Neural progenitor cell (in vitro differentiated cells): ENCODE results near the gene CPA3. TPM values are rescaled to one million over a fixed set of nuclear protein-coding genes. Genes with fewer than 3 reads are reported as not detected.
A peak's percentile ranks its signal among the peaks of the same experiment; 100 is the strongest.

Experiments used
- DNase-seq: peaks from one replicate; pipeline ENCODE4 v3.0.0-alpha.2; 2016; ENCODE audit warnings: low spot score
- H2AFZ ChIP-seq: fragments of 200-600 bp; sonication (generic); replicated peaks from 2 replicates; pipeline ENCODE4 v1.6.1; 2016; ENCODE audit warnings: antibody characterized with exemption
- H3F3A ChIP-seq: fragments of 200-600 bp; sonication (generic); 2 replicates; pipeline ENCODE4 v1.6.1; 2016; ENCODE audit warnings: antibody characterized with exemption, low read depth
- H3K27ac ChIP-seq: fragments of 200-600 bp; sonication (generic); 2 replicates; pipeline ENCODE4 v1.5.1; 2016; ENCODE audit warnings: mild to moderate bottlenecking
- H3K27me3 ChIP-seq: fragments of 200-600 bp; sonication (generic); 2 replicates; pipeline ENCODE4 v1.6.1; 2016; ENCODE audit warnings: mild to moderate bottlenecking, moderate library complexity
- H3K36me3 ChIP-seq: fragments of 200-600 bp; sonication (generic); 2 replicates; pipeline ENCODE4 v1.5.1; 2016
- H3K4me1 ChIP-seq: fragments of 200-600 bp; sonication (generic); 2 replicates; pipeline ENCODE4 v1.6.1; 2016; ENCODE audit warnings: mixed run types
- H3K4me2 ChIP-seq: fragments of 200-600 bp; sonication (generic); 2 replicates; pipeline ENCODE4 v1.6.1; 2016
- H3K4me3 ChIP-seq: fragments of 200-600 bp; sonication (generic); 2 replicates; pipeline ENCODE4 v1.5.1; 2016
- H3K79me2 ChIP-seq: fragments of 200-600 bp; sonication (generic); 2 replicates; pipeline ENCODE4 v1.6.1; 2016; ENCODE audit warnings: low read depth
- H3K9ac ChIP-seq: fragments of 200-600 bp; sonication (generic); 2 replicates; pipeline ENCODE4 v1.6.1; 2016
- H3K9me3 ChIP-seq: fragments of 200-600 bp; sonication (generic); 2 replicates; pipeline ENCODE4 v1.5.1; 2016; ENCODE audit warnings: low read depth
- H4K20me1 ChIP-seq: fragments of 200-600 bp; sonication (generic); 2 replicates; pipeline ENCODE4 v1.6.1; 2016; ENCODE audit warnings: low read depth
- H3K27ac Mint-ChIP-seq: 3 replicates; pipeline ENCODE4 v1.8.0; 2021; ENCODE audit warnings: mixed read lengths
- H3K27me3 Mint-ChIP-seq: 2 replicates; pipeline ENCODE4 v1.8.0; 2022; ENCODE audit warnings: low read depth, mild to moderate bottlenecking, inconsistent platforms, moderate library complexity, mixed read lengths; ENCODE audit not compliant: insufficient read depth
- H3K36me3 Mint-ChIP-seq: 3 replicates; pipeline ENCODE4 v1.8.0; 2021; ENCODE audit warnings: mixed read lengths
- H3K4me1 Mint-ChIP-seq: 3 replicates; pipeline ENCODE4 v1.8.0; 2021; ENCODE audit warnings: mixed read lengths
- H3K4me3 Mint-ChIP-seq: 3 replicates; pipeline ENCODE4 v1.8.0; 2021; ENCODE audit warnings: mild to moderate bottlenecking, moderate library complexity, mixed read lengths
- H3K9me3 Mint-ChIP-seq: 3 replicates; pipeline ENCODE4 v1.8.0; 2020; ENCODE audit warnings: mixed read lengths
- EZH2 ChIP-seq: fragments of 200-600 bp; sonication (generic); IDR thresholded peaks from 2 replicates; pipeline ENCODE4 v1.6.1; 2017; ENCODE audit warnings: antibody characterized with exemption, mild to moderate bottlenecking, moderate library complexity
- EZH2phosphoT487 ChIP-seq: fragments of 200-600 bp; sonication (generic); IDR thresholded peaks from 2 replicates; pipeline ENCODE4 v1.6.1; 2017; ENCODE audit warnings: antibody characterized with exemption
- total RNA-seq: library from RNA; depleted of rRNA; stranded (reverse); fragments of >200 nt; gene quantifications from 2 replicates; pipeline ENCODE4 v1.2.3, GENCODE V29; 2015; ENCODE audit warnings: low replicate concordance
- TF ChIP-seq, protein P1 (sequence below): fragments of 200-600 bp; sonication (generic); IDR thresholded peaks from 2 replicates; pipeline ENCODE4 v1.5.1; 2017; ENCODE audit warnings: antibody characterized with exemption, mild to moderate bottlenecking

Gene CPA3
- total RNA-seq, 1 donor from 2014 or later: not detected

DNA sequence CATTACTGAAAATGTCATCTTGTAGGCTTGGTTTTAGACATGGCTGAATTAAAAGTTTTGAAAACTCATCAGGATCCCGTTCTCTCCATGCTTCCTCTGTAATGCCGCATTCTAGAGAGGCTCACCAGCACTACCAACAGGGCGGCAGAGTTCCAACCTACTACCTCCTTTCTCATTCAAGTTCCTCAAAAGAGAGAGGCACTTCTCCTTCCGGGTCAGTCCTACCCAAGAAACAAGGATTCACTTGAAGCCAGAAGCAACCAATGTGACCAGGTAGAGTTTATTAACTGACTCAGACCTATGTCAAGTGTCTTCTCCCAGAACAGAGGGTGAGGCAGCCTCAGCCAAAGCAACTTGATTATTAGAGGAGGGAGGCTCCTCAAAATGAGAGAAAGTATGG is 66.5 kb downstream of the CPA3 start:
- TF ChIP-seq, protein P1, sequence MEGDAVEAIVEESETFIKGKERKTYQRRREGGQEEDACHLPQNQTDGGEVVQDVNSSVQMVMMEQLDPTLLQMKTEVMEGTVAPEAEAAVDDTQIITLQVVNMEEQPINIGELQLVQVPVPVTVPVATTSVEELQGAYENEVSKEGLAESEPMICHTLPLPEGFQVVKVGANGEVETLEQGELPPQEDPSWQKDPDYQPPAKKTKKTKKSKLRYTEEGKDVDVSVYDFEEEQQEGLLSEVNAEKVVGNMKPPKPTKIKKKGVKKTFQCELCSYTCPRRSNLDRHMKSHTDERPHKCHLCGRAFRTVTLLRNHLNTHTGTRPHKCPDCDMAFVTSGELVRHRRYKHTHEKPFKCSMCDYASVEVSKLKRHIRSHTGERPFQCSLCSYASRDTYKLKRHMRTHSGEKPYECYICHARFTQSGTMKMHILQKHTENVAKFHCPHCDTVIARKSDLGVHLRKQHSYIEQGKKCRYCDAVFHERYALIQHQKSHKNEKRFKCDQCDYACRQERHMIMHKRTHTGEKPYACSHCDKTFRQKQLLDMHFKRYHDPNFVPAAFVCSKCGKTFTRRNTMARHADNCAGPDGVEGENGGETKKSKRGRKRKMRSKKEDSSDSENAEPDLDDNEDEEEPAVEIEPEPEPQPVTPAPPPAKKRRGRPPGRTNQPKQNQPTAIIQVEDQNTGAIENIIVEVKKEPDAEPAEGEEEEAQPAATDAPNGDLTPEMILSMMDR: no peak
- TF ChIP-seq EZH2phosphoT487 (no peak), EZH2 (no peak)
- no peaks in the 10 kb centered on the region for H3K27me3 Mint-ChIP-seq
- H3K79me2 ChIP-seq: no peaks in the 10 kb centered on the region
- H3K4me3 ChIP-seq: no peak overlapping the region
- H3K27ac Mint-ChIP-seq: no peak overlapping the region
- DNase-seq: no peak
- no peaks in the 10 kb centered on the region for H3F3A ChIP-seq
- no peak overlapping the region for H2AFZ ChIP-seq
- no peak overlapping the region for H3K4me3 Mint-ChIP-seq
- H3K36me3 ChIP-seq: no peaks in the 10 kb centered on the region
- no peaks in the 10 kb centered on the region for H4K20me1 ChIP-seq
- H3K9me3 Mint-ChIP-seq: peaks cover 4% of the 10 kb centered on the region
- H3K4me2 ChIP-seq: no peak overlapping the region
- H3K27ac ChIP-seq: no peak overlapping the region
- no peaks in the 10 kb centered on the region for H3K9me3 ChIP-seq
- no peaks in the 10 kb centered on the region for H3K36me3 Mint-ChIP-seq
- no peaks in the 10 kb centered on the region for H3K4me1 ChIP-seq
- H3K4me1 Mint-ChIP-seq: peaks cover 6% of the 10 kb centered on the region
- H3K9ac ChIP-seq: no peak overlapping the region
- H3K27me3 ChIP-seq: no peaks in the 10 kb centered on the region

DNA sequence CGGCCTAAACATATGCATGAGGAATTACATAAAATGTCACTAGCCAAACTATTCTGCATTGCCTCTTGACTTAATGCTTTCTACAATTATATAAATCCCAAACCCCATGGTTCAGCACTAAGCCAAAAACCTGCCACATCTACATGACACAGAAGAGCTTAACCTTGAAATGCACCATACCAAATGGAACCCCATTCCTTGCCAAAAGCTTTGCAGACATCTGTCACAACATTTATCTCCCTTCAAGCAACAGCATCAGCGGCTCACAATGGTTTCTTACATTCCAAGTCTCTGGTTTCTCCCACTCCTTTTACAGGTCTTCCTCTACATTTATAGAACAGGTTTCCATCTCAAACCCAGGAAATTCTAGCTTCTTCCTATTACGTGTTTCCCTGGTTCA is 67.9 kb downstream of the CPA3 start:
- Histone ChIP-seq H3K4me3 (no peak overlapping the region), H2AFZ (no peak overlapping the region), H3K4me1 (no peaks in the 10 kb centered on the region), H3K27me3 (no peaks in the 10 kb centered on the region), H3K9ac (no peak overlapping the region), H3K9me3 (no peaks in the 10 kb centered on the region), H3K79me2 (no peaks in the 10 kb centered on the region), H3K36me3 (no peaks in the 10 kb centered on the region), H3F3A (no peaks in the 10 kb centered on the region), H3K27ac (no peak overlapping the region), H3K4me2 (no peak overlapping the region), H4K20me1 (no peaks in the 10 kb centered on the region)
- TF ChIP-seq EZH2phosphoT487 (no peak), EZH2 (no peak)
- TF ChIP-seq, protein P1: no peak
- Mint-ChIP-seq H3K27ac (no peak overlapping the region), H3K4me1 (peaks cover 16% of the 10 kb centered on the region), H3K27me3 (no peaks in the 10 kb centered on the region), H3K4me3 (no peak overlapping the region), H3K9me3 (peaks cover 4% of the 10 kb centered on the region), H3K36me3 (no peaks in the 10 kb centered on the region)
- DNase-seq: no peak

DNA sequence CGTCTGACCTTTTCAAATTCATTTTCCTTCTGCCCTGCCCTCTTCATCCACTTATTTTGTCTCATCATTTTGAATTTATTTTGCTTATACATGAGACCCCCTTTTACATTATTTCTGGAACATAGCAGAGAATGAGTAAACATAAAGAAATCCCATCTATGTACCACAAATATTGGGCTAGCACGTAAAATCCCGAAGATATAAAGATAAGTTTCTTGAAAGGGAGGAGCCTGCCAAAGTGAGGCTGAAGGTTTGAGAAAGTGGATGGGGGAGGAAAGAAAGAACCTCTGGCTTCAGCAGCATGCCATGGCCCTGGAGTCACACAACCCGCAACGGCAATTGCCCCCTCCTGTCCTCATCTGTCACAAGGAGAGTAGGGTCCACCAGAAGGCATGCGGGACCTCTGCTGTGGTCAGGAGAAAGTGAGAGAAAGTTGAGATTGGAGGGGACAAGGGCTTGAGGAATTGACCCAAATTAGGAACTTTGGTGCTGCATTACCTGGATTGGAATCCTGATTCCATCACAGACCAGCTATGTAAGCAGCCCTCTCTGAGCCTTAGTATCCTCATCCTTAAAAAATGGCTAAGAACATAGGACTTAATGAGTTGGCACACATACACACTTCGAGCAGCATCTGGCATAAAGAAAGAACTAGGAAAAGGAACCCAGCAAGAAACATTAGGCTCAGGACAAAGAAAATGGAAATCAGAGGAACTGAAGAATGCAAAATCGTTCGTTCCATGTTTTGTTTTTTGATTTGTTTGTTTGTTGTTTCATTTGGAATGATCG is 72.6 kb downstream of the CPA3 start:
- H3K4me2 ChIP-seq: no peak overlapping the region

More for the DNA sequence above, 72.6 kb downstream of the CPA3 start:
- no peaks in the 10 kb centered on the region for H4K20me1 ChIP-seq
- no peak overlapping the region for H3K4me3 ChIP-seq
- peaks cover 37% of the 10 kb centered on the region for H3K4me1 Mint-ChIP-seq
- H3K36me3 Mint-ChIP-seq: no peaks in the 10 kb centered on the region
- no peak for TF ChIP-seq EZH2phosphoT487
- TF ChIP-seq, protein P1: no peak
- TF ChIP-seq EZH2: no peak
- H3K4me3 Mint-ChIP-seq: no peak overlapping the region
- H3K27ac ChIP-seq: no peak overlapping the region
- no peaks in the 10 kb centered on the region for H3K9me3 ChIP-seq
- DNase-seq: no peak
- no peaks in the 10 kb centered on the region for H3K36me3 ChIP-seq
- no peak overlapping the region for H3K9ac ChIP-seq
- no peak overlapping the region for H2AFZ ChIP-seq
- peak overlapping the region; percentile 82 for H3K27ac Mint-ChIP-seq
- no peaks in the 10 kb centered on the region for H3K79me2 ChIP-seq
- H3K27me3 Mint-ChIP-seq: peaks cover 2% of the 10 kb centered on the region
- no peaks in the 10 kb centered on the region for H3K27me3 ChIP-seq
- peaks cover 5% of the 10 kb centered on the region for H3K4me1 ChIP-seq
- peaks cover 4% of the 10 kb centered on the region for H3K9me3 Mint-ChIP-seq
- H3F3A ChIP-seq: no peaks in the 10 kb centered on the region
